Stimulated activated CD4-positive, alpha-beta T cell treated with anti-CD3 and anti-CD28 coated beads, Interleukin-2, amount 100 ng/mL, for 48 hours (primary cell): ENCODE measurements around the gene RNF213.
"Not testable (repeated sequence)": the region's sequence is repeated elsewhere in the genome, so short reads cannot be mapped to it uniquely, and the experiment has no call there.

ENCODE experiments used
- DNase-seq, 2 donors: peaks; one replicate each; pipeline ENCODE4 v3.0.0-alpha.2; 2020

Gene RNF213

DNA sequence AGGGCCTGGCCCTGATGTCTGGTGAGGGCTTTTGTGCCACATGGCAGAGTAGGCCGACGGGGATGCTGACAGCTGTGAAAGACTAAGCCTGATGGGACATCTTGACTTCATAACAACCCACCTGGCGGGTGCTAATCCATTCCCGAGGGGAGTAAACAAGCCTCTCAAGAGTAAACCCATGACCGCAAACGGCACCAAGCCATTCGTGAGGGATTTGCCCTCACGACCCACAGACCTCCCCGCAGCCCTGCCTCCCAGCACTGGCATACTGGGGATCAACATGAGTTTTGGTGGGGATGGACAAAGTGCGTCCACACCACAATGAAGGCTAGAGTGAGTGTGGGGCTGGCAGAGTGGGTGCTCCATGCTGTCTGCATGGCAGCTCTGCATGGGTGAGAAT, 11.7 kb downstream of the RNF213 start:
- DNase-seq = no peak

DNA sequence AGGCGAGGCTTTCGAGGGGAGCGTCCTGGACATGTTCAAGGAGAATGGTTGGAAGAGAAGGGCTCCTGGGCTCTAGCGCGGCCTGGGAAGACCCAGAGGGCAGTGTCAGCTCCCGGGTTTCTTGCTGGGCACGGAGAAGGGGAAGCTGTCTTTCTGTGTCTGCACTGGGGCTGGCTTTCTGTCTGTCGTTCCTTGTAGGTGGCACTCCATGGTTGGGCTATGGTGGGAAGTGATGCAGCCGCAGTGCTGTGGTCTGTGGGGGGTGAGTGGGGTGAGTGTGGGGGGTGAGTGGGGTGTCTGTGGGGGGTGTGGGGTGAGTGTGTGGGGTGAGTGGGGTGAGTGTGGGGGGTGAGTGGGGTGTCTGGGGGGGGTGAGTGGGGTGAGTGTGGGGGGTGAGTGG, 13.7 kb downstream of the RNF213 start:
- no peak for DNase-seq

DNA sequence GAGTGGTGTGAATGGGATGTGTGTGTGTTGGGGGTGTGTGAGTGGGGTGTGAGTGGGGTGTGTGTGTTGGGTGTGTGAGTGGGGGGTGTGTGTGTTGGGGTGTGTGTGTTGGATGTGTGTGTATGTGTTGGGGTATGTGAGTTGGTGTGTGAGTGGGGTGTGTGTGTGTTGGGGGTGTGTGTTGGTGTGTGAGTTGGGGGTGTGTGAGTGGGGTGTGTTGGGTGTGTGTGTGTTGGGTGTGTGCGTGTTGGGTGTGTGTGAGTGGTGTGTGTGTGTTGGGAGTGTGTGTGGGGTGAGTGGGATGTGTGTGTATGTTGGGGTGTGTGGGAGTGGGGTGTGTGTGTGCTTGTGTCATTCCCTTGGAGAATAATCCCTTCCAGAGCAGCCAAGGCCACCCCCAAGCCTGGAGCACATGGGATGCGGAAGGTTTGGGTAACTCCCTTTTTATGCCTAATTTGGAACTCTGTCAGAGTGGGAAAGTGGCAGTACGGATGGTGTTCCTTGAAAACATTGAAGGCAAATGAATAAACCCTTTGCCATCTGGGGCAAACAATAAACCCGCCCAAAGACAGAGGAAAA, 14.3 kb downstream of the RNF213 start:
- DNase-seq = no peak

DNA sequence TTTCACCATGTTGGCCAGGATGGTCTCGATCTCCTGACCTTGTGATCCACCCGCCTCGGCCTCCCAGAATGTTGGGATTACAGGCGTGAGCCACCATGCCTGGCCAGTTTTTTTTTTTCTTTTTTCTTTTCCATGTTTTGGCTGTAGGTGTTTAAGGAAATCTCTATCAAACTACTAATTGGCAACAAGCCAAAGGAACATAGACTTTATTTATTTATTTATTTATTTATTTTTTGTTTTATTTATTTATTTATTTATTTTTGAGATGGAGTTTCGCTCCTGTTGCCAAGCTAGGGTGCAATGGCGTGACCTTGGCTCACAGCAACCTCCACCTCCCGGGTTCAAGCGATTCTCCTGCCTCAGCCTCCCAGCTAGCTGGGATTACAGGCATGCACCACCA, 15.2 kb downstream of the RNF213 start:
- not testable (repeated sequence) for DNase-seq

DNA sequence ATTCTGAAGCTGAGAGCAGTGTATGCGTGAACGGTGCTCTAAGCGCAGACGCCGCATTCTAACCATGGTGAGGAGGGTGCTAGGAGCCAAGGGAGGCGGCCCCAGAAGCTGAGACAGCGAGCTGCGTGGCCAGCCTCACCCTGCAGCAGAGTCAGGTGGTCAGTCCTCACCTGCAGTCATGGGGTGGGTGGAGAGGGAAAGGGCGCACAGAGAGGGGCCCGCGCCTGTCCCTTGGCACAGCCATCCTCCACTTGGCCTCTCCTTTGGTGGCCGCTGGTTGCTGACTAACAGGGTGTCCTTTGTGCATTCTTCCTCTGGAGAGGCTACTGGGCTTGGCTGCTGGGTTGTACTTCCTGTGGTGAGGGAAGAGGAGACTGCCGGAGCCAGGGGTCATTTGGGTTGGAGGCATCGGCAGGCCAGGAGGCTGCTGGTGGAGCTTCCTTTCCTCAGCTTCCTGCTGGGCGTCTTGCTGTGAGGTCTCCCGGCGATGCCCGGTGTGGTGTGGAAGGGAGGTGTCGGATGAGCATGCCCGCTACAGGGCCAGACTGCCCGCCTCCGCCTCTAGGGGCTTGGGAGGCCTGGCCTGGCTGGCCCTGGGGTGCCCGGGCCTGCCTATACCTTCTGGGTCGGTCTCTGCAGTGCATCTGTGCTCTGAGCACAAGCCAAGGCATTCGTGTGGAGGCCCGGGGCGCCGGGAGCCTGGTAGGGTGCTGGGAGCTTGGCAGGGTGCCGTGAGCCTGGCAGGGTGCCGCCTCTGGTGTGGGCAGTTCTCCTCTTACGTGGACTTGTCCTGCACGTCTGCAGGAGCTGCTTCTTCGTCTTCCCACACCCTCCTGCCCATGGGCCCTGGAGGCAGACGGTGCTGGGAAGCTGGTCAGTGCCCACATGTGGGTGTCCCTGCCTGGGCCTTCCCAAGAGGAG, 17.4 kb downstream of the RNF213 start:
- no peak for DNase-seq

DNA sequence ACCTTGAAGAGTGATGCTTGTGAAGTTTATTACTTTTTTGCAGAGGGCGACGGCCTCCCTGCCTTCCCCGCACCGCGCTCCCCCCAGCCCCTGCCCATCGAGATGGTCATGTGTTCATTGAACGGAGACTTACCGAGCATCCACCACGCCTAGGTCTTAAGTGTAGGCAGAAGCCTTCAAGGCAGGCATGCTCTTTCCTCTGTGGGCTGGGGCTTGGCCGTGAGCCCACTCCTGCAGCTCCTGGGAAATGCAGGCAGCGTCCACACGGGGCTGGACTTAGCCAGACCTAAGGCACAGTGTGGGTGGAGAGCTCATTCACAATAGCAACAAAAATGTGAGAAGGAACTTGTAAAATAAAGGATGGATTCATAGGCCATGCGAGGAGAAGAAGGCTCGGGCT, 19.2 kb downstream of the RNF213 start:
- DNase-seq = no peak

DNA sequence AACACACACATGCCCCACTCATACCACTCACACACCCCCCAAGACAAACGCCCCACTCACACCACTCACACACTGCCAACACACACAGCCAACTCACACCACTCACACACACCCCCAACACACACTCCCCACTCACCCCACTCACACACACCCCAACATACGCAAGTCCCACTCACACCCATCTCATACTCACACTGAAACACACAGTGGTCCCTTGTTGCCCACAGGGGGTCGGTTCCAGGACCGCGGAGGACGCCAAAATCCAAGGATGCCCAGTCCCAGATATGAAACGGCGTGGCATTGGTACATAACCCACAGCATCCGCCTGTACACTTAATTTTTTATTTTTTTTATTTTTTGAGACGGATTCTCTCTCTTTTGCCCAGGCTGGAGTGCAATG, 20.9 kb downstream of the RNF213 start:
- DNase-seq = no peak

DNA sequence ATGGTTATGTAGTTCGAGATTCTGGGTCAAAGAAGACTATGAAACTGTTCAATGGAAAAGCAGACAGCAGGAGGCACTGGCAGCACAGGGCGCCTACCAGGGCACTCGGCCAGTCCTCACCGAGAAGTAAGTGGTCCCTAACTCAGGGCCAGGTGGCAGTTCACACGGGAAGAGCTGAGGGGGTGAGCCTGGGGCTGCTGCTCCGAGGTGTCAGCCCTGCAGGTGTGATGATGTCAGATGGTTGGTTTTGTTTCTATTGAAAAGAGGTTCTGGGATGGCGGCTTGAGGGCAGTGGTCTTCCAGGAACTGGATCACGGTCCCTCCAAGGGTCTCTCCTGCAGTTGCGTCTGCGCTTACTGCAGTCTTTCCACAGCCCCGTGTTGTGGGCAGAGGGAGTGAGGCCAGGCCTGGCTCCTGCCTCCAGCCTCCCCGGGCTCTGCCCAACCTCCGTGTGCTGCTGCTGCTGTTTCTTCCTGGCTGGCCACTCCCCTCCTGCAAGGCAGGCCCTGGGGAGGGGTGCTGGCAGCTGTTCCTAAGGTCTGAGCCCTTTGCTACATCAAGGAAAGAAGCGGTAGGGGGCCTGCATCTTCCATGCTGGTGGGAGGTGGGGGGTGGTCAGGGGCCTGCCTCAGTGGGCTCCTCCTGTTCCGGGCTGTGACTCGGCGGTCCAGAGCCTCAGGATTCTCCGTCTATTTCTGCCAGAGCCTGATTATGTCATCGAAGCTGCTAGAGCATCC, 22.6 kb downstream of the RNF213 start:
- DNase-seq = no peak

DNA sequence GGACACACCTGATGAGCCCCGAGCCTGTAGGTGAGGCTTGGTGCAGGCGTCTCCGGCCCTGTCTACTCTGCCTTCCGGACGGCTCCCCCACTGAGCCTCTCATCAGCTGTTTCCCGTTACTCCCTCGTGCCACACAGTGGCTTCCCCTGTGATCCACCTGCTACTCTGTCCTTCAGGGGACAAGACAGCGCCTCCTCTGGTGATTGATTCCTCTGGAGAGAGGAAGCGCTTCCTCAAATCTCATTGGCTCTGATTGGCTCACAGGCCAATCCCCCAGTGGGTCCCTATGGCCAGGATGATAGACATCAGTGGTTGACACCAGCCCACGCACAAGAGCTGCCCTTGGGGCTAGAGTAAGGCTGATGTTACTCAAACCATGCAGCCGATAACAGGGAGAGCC, 24.0 kb downstream of the RNF213 start:
- DNase-seq = no peak

DNA sequence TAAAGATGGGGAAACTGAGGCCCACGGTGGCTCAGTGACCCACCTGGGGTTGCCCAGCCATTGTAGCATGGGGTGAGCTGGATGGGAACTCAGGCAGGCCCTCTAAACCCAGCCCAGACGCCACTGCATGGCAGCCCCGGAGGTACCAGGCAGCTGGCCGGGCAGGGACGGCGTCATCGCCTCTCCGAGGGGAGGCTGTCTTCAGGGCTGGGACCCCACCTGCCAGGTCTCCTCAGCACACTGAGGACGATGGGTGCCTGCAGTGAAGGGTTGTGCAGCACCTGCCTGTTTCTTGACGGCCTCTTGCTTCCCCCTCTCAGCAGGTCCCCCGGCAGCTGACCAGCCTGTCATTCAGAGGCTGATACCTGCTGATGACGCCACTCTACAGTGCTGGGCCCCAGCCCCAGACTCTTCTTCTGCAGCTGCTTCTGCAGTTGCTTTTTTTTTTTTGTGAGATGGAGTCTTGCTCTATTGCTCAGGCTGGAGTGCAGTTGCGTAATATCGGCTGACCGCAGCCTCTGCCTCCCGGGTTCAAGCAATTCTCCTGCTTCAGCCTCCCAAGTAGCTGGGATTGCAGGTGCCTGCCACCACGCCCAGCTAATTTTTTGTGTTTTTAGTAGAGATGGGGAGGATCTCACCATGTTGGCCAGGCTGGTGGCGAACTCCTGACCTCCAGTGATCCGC, 24.7 kb downstream of the RNF213 start:
- no peak for DNase-seq

DNA sequence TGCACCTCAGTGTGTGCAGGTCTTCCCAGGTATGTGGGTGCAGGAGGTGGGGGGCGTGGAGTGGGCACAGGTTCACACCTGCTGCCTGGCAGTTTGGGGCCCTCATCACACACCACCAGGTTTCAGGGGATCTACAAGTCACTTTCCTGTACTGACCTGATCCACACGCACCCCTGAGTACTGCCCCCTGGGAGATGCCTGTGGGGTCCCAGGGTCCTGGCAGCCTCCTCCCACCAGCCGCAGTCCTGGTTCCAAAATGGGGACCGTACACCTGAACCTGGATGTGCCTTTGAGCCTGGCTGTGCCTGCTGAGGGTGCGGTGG, 25.9 kb downstream of the RNF213 start:
- no peak for DNase-seq

DNA sequence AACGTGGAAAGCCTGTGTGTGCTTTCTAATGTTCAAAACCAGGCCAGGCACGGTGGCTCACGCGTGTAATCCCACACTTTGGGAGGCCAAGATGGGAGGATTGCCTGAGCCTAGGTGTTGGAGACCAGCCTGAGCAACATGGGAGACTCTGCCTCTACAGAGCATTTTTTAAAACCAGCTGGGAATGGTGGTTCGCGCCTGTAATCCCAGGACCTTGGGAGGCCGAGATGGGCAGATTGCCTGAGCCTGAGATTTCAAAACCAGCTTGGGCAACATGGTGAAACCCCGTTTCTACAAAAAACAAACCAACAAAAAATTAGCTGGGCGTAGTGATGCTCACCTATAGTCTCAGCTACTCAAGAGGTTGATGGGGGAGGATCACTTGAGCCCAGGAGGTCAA, 26.4 kb downstream of the RNF213 start:
- no peak for DNase-seq

DNA sequence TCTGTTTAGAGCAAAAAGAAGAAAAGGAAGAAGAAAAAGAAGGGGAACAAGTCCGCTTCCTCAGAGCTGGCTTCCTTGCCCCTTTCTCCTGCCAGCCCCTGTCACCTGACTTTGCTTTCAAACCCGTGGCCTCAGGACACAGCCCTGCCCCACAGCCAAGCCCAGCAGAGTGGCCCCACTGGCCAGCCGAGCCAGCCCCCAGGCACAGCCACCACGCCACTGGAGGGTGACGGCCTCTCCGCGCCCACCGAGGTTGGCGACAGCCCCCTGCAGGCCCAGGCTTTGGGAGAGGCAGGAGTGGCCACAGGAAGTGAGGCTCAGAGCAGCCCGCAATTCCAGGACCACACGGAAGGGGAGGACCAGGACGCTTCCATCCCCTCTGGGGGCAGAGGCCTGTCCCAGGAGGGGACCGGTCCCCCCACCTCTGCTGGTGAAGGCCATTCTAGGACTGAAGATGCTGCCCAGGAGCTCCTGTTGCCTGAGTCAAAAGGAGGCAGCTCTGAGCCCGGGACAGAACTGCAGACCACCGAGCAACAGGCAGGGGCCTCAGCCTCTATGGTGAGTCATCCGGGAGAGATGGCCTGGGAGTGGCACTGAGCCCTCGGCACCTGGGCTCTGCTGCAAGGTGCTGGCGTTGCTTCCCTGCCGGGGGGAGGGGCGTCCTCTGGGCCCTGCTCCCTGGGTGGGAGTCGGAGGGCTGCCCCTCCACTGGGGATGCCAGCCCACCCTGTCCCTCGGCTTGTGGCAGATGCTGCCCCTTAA, 27.3 kb downstream of the RNF213 start:
- no peak for DNase-seq

DNA sequence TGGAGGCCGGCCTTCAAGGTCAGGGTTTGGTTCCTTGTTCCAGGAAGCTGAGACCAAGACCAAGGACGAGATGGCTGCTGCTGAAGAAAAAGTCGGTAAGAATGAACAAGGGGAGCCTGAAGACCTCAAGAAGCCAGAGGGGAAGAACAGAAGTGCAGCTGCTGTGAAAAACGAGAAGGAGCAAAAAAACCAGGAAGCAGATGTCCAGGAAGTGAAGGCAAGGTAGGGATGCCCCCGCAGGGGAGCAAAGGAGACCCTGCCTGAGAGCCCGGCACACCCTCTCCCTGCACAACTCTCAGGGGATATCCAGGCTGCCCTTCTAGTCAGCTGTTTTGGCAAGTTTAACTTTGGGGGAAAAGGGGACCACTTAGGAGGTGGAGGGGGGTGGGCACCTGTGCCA, 29.0 kb downstream of the RNF213 start:
- no peak for DNase-seq

DNA sequence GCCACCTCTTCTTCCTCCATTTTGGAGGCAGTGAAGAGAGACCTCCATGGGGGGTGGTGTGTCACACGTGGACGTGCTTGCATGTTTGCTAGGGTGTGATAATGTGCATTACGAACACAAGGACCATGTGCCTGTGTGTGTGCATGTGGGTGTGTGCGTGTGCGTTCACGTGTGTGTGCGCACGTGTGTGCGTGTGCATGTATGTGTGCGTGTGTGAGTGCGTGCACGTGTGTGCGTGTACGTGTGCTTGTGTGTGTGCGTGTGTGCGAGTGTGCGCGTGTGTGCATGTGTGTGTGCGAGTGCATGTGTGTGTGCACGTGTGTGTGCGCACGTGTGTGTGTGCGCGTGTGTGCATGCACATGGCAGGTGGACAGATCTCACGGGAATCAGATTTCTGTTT, 29.5 kb downstream of the RNF213 start:
- no peak for DNase-seq

DNA sequence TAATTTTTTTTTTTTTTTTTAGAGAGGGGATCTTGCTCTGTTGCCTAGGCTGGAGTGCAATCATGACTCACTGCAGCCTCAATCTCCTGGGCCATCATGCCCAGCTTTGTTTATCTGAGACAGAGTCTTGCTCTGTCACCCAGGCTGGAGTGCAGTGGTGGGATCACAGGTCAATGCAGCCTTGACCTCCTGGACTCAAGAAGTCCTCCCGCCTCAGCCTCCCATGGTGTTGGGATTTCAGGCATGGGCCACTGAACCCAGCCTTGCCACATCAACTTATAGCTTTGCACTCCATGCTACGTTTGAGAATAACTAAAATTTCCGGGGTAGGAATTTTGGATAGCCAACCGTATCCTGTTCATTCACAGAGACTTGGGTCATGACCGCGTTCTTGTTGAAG, 30.6 kb downstream of the RNF213 start:
- no peak for DNase-seq

DNA sequence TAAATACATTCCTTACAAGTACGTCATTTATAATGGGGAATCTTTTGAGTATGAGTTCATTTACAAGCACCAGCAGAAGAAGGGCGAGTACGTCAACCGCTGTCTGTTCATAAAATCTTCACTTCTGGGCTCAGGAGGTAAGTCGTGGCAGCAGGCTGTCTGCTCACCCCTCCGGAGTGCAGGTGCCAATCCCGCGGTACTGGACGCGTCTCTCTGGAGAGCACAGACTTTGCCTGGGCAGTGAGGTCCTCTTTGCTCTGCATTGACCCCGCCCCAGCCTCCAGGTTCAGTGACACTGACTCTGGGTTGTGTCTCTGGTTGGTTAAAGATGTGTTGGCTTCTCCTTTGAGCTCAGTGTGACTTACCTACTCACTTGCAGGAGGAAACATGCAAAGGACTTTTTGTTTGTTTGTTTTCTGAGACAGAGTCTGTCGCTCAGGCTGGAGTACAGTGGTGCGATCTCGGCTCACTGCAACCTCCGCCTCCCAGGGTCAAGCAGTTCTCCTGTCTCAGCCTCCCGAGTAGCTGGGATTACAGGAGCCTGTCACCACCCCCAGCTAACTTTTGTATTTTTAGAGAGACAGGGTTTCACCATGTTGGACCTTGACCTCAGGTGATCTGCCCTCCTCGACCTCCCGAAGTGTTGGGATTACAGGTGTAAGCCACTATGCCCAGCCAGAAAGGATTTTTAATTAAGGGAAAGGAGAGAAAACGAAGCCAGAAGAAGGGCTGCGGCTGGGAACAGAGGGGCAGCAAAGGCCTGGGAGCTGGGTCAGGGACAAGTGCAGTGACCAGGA, 31.2 kb downstream of the RNF213 start:
- no peak for DNase-seq

DNA sequence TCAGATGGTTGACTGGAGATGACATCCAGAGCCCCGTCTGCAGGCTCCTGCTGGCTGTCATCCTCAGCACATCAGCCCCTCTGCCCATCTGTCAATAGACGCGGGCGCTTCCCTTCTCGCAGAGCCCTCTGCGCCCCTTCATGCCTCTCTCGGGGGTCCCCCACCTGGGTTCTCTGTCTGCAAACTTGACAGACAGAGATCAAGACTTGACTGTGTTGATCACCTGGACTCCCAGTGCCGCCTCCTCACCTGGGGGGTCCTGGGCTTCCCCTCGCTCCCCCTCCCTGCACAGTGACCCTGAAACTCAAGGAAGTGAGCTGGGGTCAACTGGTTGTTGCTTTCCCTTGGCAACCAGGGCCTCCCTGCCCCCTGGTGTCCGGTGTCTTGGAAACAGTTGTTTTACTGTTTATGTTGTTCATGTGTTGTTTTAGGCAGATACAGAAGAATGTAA, 31.9 kb downstream of the RNF213 start:
- no peak for DNase-seq

DNA sequence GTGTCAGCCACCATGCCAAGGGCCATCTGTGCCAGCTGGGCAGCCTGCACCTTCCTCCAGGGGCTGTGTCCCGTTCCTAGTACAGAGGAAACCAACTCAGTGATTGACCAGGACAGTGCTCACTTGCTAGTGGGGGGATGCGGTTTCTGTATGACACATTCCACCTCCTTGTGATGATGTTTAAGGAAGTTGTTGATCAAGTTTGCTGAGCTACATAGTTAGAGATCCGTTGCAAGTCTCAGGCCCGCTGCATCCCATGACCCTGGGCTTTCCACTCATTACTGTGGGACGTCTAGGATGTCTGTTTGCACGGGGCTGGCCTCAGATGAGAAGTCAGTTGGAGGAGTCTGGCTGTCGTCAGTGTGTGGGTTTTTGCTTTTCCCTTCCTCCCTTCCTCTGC, 33.6 kb downstream of the RNF213 start:
- DNase-seq = no peak

DNA sequence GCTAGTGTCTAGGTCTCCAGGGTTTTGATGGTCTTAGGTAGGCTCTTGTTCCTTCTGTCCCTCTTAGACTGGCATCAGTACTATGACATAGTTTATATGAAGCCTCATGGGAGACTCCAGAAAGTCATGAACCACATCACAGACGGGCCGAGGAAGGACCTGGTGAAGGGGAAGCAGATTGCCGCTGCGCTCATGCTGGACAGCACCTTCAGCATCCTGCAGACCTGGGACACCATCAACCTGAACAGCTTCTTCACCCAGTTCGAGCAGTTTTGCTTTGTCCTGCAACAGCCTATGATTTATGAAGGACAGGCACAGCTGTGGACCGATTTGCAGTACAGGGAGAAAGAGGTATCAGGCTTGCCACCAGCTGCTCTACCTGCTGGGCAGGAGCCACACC, 34.0 kb downstream of the RNF213 start:
- DNase-seq = no peak

DNA sequence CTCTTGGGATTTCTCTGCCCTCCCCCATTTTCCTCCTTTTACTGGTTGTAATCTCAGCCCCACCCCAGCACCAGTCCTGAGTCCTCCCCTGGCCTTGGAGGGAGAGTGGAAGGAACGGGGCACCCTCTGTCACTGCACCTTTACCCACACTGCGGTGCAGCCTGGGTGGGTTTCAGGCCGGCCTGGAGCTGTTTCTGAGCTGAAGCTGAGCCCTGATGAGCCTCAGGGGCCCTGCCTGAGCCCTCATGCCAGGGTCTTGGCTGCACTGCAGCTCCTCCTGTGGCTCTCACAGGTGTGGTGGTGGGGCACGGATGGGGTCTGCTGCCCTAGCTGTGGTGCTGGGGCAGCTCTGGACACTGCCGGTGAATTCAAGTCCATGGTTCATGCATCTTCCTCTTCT, 34.5 kb downstream of the RNF213 start:
- DNase-seq = no peak

DNA sequence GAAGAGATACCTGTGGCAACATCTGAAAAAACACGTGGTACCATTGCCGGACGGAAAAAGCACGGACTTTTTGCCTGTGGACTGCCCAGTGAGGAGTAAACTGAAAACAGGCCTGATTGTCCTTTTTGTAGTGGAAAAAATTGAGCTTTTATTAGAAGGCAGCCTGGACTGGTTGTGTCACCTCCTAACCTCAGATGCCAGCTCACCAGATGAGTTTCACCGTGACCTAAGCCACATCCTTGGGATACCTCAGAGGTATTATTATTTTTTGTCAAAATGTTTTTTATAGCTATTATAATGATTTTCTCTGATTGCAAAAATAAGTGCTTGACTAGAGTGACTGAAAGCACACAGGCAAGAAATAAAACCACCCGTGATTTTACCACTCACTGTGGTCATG, 34.9 kb downstream of the RNF213 start:
- DNase-seq = no peak
